SU-DHL-6 (cell line): ENCODE data around the gene RPL12.

Experiments
- H2AFZ ChIP-seq: fragments of 200-600 bp; sonication (generic); 2 replicates; pipeline ENCODE4 v1.6.1; 2014; ENCODE audit warnings: low read depth, mild to moderate bottlenecking, moderate library complexity, mixed read lengths, antibody characterized with exemption, low read length; ENCODE audit not compliant: severe bottlenecking
- H3F3A ChIP-seq: fragments of 200-600 bp; shearing (Covaris generic); 2 replicates; pipeline ENCODE4 v1.6.0; 2016; ENCODE audit warnings: antibody characterized with exemption, mild to moderate bottlenecking; ENCODE audit not compliant: insufficient read depth
- H3K27ac ChIP-seq: fragments of 200-600 bp; sonication (generic); 2 replicates; pipeline ENCODE4 v1.5.1; 2016; ENCODE audit warnings: low read depth, mild to moderate bottlenecking, low read length, moderate library complexity, mixed read lengths
- H3K27me3 ChIP-seq: fragments of 200-600 bp; sonication (generic), shearing (Covaris generic); 2 replicates; pipeline ENCODE4 v1.6.0; 2014; ENCODE audit warnings: mild to moderate bottlenecking, low read length
- H3K36me3 ChIP-seq: fragments of 200-600 bp; sonication (generic); 2 replicates; pipeline ENCODE4 v1.6.1; 2014; ENCODE audit warnings: mild to moderate bottlenecking, low read length, mixed read lengths
- H3K4me2 ChIP-seq: fragments of 300-600, 200-600 bp; shearing (Covaris generic), sonication (generic); 2 replicates; pipeline ENCODE4 v1.6.0; 2014; ENCODE audit warnings: low read length, low read depth, mild to moderate bottlenecking; ENCODE audit not compliant: poor library complexity, severe bottlenecking
- H3K4me3 ChIP-seq: fragments of 200-600 bp; sonication (generic); 2 replicates; pipeline ENCODE4 v1.5.1; 2014; ENCODE audit warnings: antibody characterized with exemption, low read length, mild to moderate bottlenecking, mixed read lengths; ENCODE audit not compliant: insufficient read depth, poor library complexity, severe bottlenecking
- H3K79me2 ChIP-seq: fragments of 200-600 bp; sonication (generic); 2 replicates; pipeline ENCODE4 v1.6.1; 2014; ENCODE audit warnings: mild to moderate bottlenecking, low read length, moderate library complexity; ENCODE audit not compliant: insufficient read depth
- H3K9ac ChIP-seq: fragments of 200-600 bp; sonication (generic); 2 replicates; pipeline ENCODE4 v1.7.0; 2014; ENCODE audit warnings: mild to moderate bottlenecking, low read length
- H3K9me2 ChIP-seq: fragments of 200-600 bp; sonication (generic); replicated peaks from 2 replicates; pipeline ENCODE4 v1.6.1; 2014; ENCODE audit warnings: low read length; ENCODE audit not compliant: insufficient read depth
- H3K9me3 ChIP-seq: fragments of 200-600 bp; sonication (generic); 2 replicates; pipeline ENCODE4 v1.6.1; 2014; ENCODE audit warnings: low read length, mixed read lengths; ENCODE audit not compliant: insufficient read depth
- H4K20me1 ChIP-seq: fragments of 200-600 bp; sonication (generic); 2 replicates; pipeline ENCODE4 v1.6.1; 2014; ENCODE audit warnings: low read depth, mild to moderate bottlenecking, antibody characterized with exemption, low read length, moderate library complexity, mixed read lengths
- EZH2phosphoT487 ChIP-seq: fragments of 200-600 bp; sonication (generic), shearing (Covaris generic); conservative IDR thresholded peaks from 2 replicates; pipeline ENCODE4 v1.6.1; 2018; ENCODE audit warnings: mild to moderate bottlenecking, antibody characterized with exemption, low read length, moderate library complexity, mixed read lengths
- TF ChIP-seq, protein P1 (sequence below): fragments of 200-600 bp; sonication (generic); IDR thresholded peaks from one replicate; pipeline ENCODE4 v1.5.1; 2017; ENCODE audit warnings: antibody characterized with exemption, mild to moderate bottlenecking, low read length, moderate library complexity; ENCODE audit not compliant: insufficient read depth, poor library complexity, severe bottlenecking

The RPL12 gene

DNA sequence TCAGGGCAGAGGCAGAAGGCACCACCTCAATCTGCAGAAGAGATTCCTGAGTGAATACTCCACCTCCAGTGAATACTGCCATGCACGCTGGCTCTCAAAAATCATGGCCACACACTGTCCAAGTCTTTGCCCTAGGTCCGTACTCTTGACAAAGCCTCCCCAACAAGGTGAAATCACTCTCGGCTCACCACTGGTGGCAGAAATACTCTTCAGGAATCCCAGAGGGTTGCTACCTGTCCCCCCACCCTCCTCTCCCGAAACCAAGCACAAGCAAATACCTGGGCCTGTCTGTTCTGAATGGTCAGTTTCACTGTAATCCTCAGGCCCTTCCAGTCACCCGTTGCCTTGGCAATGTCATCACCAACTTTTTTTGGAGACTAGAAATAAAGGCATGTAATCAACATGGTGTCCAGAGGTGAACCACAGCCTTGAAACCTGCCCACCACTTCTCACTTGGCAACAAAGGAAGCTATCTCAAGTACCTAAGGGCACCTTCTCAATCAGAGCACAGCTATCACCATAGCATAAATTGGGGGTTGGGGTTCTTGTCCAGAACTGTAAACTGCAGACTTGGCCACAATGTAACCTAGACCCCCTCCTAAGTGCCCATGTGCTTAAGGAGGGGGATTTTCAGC lies 1.8 kb downstream of the RPL12 start:
- no peak for TF ChIP-seq EZH2phosphoT487
- TF ChIP-seq, protein P1, sequence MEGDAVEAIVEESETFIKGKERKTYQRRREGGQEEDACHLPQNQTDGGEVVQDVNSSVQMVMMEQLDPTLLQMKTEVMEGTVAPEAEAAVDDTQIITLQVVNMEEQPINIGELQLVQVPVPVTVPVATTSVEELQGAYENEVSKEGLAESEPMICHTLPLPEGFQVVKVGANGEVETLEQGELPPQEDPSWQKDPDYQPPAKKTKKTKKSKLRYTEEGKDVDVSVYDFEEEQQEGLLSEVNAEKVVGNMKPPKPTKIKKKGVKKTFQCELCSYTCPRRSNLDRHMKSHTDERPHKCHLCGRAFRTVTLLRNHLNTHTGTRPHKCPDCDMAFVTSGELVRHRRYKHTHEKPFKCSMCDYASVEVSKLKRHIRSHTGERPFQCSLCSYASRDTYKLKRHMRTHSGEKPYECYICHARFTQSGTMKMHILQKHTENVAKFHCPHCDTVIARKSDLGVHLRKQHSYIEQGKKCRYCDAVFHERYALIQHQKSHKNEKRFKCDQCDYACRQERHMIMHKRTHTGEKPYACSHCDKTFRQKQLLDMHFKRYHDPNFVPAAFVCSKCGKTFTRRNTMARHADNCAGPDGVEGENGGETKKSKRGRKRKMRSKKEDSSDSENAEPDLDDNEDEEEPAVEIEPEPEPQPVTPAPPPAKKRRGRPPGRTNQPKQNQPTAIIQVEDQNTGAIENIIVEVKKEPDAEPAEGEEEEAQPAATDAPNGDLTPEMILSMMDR: no peak
- Histone ChIP-seq H3K79me2 (peaks cover 25% of the 10 kb centered on the region), H3K27ac (peak overlapping the region; percentile 91), H3K4me3 (peak overlapping the region; percentile 63), H3K36me3 (peaks cover 38% of the 10 kb centered on the region), H3K9ac (peak overlapping the region; percentile 97), H3K9me3 (no peaks in the 10 kb centered on the region), H2AFZ (no peak overlapping the region), H4K20me1 (peaks cover 11% of the 10 kb centered on the region; the same call in 1 of the 2 replicates), H3K27me3 (no peaks in the 10 kb centered on the region), H3F3A (peaks cover 64% of the 10 kb centered on the region), H3K9me2 (no peaks in the 10 kb centered on the region), H3K4me2 (peak overlapping the region; percentile 79)

DNA sequence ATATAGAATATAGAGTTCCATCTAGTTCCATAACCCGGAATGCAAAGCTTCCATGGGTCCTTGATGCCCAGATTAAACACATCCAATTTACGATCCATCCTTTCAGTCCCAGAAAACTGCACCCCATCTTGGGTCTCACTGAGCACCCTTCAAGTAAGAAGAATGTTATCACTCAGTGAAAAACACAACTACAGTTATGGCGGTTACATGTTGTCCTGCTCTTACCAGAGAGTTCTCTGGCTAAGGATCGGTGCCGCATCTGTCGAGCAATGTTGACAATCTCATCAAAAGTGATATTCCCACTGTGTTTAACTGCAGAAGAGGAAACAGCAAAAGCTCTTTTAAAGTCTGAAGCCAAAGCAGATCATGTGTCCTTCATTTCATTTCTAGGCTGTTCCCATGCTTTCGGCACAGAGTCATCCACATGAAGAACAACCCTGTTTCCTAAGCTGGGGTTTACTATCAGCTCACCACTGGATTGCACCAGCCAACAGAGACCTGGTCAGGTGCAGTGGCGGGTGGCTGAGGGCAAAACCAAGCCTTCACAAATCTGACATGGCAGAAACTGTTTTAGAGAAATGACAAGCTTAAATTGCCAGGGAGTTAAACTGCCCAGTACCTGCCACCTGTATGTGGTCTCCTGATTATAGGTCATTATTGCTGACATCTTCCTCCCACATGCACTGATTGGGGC lies 2.9 kb downstream of the RPL12 start:
- no peak for TF ChIP-seq EZH2phosphoT487
- TF ChIP-seq, protein P1: no peak
- Histone ChIP-seq H3F3A (peaks cover 70% of the 10 kb centered on the region), H4K20me1 (peaks cover 11% of the 10 kb centered on the region; the same call in 1 of the 2 replicates), H3K9ac (no peak overlapping the region), H3K4me2 (peak overlapping the region; percentile 79), H3K9me3 (no peaks in the 10 kb centered on the region), H3K9me2 (no peaks in the 10 kb centered on the region), H3K79me2 (peaks cover 25% of the 10 kb centered on the region), H2AFZ (no peak overlapping the region), H3K36me3 (peaks cover 38% of the 10 kb centered on the region), H3K27me3 (no peaks in the 10 kb centered on the region), H3K4me3 (no peak overlapping the region), H3K27ac (no peak overlapping the region)

DNA sequence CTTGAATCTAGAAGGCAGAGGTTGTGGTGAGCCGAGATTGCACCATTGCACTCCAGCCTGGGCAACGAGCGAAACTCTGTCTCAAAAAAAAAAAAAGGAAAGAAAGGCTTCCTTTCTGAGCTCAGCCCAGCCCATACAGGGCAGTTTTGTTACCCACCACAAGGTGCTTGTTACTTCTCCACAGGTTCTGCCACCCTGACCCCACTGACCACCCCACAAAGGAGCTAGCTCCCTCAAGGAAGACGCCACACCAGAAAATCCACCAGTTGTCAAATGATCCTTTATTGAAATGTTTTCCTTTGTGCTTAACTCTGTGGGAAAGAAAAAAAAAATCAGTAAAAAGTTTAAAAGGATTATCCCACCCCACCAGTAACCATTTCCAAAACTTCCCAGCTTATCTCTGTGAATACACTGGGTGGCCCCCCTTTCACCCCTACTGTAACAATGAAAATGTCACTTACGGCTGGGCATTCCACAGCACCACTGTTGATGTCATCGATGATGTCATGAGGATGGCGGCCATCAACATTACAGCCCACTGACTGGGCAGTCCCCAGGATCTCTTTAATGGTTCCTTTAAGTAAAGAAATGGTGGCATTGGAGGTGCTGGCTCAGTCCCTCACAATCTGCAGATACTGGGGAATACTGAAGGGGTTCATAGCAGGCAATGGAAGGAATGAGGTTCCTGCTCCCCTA lies 3.6 kb downstream of the RPL12 start:
- Histone ChIP-seq H3K4me3 (no peak overlapping the region), H3K9ac (no peak overlapping the region), H3K27ac (no peak overlapping the region), H3K9me3 (no peaks in the 10 kb centered on the region), H2AFZ (no peak overlapping the region), H4K20me1 (peaks cover 11% of the 10 kb centered on the region; the same call in 1 of the 2 replicates), H3K79me2 (peaks cover 25% of the 10 kb centered on the region), H3F3A (peaks cover 70% of the 10 kb centered on the region), H3K4me2 (no peak overlapping the region), H3K27me3 (no peaks in the 10 kb centered on the region), H3K9me2 (no peaks in the 10 kb centered on the region), H3K36me3 (peaks cover 38% of the 10 kb centered on the region)
- TF ChIP-seq EZH2phosphoT487: no peak
- TF ChIP-seq, protein P1: no peak
